ENCODE data around the gene FRMPD4. TPM values are rescaled to one million over a fixed set of nuclear protein-coding genes. Genes with fewer than 3 reads are reported as not detected.
A peak's percentile ranks its signal among the peaks of the same experiment; 100 is the strongest.

Gene FRMPD4
- total RNA-seq, 1 experiment from 2014 or later = 1.4 TPM

GRCh38 chrX:12319003-12319519, 180.8 kb downstream of the FRMPD4 start:
- DNase-seq (ENCODE audit: low spot score) = no peak
- peaks cover 46% of the 10 kb centered on the region for H3K4me1 Mint-ChIP-seq
- CTCF ChIA-PET = interaction anchor here (0.8 to 1.6 kb wide), 3 partner anchors 180 to 383 kb away, joined by 3 to 7 read pairs (median 4); partner anchors contain the start of gene FRMPD4

GRCh38 chrX:12319992-12320391, 181.7 kb downstream of the FRMPD4 start:
- DNase-seq (ENCODE audit: low spot score) = no peak
- TF ChIP-seq ZSCAN18 (CRISPR knock-in tag; IDR thresholded peaks at IDR 0.05) = no peak
- ChIA-PET POLR2A (no interaction called here), CTCF (no interaction called here)
- Mint-ChIP-seq H3K36me3 (no peaks in the 10 kb centered on the region; the same call in 1 of the 2 replicates), H3K27ac (no peak overlapping the region), H3K4me3 (no peak overlapping the region), H3K27me3 (ENCODE audit: low read depth) (no peaks in the 10 kb centered on the region), H3K9me3 (peaks cover 9% of the 10 kb centered on the region), H3K4me1 (peaks cover 40% of the 10 kb centered on the region)
- no peak for ATAC-seq

More at GRCh38 chrX:12319003-12319519, 180.8 kb downstream of the FRMPD4 start:
- ATAC-seq = peak; percentile 46; the same call in 1 of the 2 replicates
- Mint-ChIP-seq H3K27me3 (ENCODE audit: low read depth) (no peaks in the 10 kb centered on the region), H3K4me3 (no peak overlapping the region), H3K36me3 (no peaks in the 10 kb centered on the region; the same call in 1 of the 2 replicates), H3K27ac (no peak overlapping the region), H3K9me3 (peaks cover 9% of the 10 kb centered on the region)
- POLR2A ChIA-PET = no interaction called here
- TF ChIP-seq ESRRA (CRISPR knock-in tag; IDR thresholded peaks at IDR 0.05; ENCODE audit: borderline replicate concordance) = no peak
- TF ChIP-seq TCF7 (CRISPR knock-in tag; IDR thresholded peaks at IDR 0.05; ENCODE audit: low read depth) = no peak

DNA sequence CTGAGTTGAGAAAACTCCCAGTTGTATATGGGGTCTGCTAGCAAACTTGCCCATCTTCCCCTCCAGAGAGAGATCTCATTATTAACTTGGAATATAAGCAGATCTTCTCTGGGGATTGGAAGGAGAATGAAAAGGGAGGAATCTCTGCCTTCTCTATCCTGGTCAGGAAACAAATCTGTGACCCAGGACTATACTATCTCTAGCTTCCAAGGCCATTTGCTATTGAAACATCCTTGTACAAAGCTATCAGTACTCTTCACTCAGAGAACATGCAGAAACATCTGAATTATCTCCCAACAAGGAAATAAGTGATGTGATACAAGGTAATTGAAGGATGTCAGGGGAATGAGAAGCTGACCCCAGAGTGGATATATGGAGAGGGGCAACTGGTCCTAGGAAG, 183.8 kb downstream of the FRMPD4 start:
- Mint-ChIP-seq H3K4me3 (no peak overlapping the region), H3K9me3 (peaks cover 9% of the 10 kb centered on the region), H3K36me3 (no peaks in the 10 kb centered on the region; the same call in 1 of the 2 replicates), H3K27ac (no peak overlapping the region), H3K27me3 (ENCODE audit: low read depth) (no peaks in the 10 kb centered on the region), H3K4me1 (peaks cover 27% of the 10 kb centered on the region)
- ATAC-seq = no peak
- TF ChIP-seq PRRX2 (CRISPR knock-in tag; IDR thresholded peaks at IDR 0.05) (no peak), MAX (CRISPR knock-in tag; IDR thresholded peaks at IDR 0.05) (no peak), ZNF396 (CRISPR knock-in tag; IDR thresholded peaks at IDR 0.05; ENCODE audit: borderline replicate concordance) (no peak), ZNF423 (CRISPR knock-in tag; IDR thresholded peaks at IDR 0.05) (no peak), FOXK1 (CRISPR knock-in tag; IDR thresholded peaks at IDR 0.05) (no peak), HMGXB4 (CRISPR knock-in tag; IDR thresholded peaks at IDR 0.05) (no peak), GABPB1 (CRISPR knock-in tag; IDR thresholded peaks at IDR 0.05) (no peak), NFYB (CRISPR knock-in tag; conservative IDR thresholded peaks at IDR 0.05; ENCODE audit: low read depth) (no peak)
- TF ChIP-seq, protein P1, sequence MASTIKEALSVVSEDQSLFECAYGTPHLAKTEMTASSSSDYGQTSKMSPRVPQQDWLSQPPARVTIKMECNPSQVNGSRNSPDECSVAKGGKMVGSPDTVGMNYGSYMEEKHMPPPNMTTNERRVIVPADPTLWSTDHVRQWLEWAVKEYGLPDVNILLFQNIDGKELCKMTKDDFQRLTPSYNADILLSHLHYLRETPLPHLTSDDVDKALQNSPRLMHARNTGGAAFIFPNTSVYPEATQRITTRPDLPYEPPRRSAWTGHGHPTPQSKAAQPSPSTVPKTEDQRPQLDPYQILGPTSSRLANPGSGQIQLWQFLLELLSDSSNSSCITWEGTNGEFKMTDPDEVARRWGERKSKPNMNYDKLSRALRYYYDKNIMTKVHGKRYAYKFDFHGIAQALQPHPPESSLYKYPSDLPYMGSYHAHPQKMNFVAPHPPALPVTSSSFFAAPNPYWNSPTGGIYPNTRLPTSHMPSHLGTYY (CRISPR knock-in tag; IDR thresholded peaks at IDR 0.05) = no peak
- TF ChIP-seq, protein P2, sequence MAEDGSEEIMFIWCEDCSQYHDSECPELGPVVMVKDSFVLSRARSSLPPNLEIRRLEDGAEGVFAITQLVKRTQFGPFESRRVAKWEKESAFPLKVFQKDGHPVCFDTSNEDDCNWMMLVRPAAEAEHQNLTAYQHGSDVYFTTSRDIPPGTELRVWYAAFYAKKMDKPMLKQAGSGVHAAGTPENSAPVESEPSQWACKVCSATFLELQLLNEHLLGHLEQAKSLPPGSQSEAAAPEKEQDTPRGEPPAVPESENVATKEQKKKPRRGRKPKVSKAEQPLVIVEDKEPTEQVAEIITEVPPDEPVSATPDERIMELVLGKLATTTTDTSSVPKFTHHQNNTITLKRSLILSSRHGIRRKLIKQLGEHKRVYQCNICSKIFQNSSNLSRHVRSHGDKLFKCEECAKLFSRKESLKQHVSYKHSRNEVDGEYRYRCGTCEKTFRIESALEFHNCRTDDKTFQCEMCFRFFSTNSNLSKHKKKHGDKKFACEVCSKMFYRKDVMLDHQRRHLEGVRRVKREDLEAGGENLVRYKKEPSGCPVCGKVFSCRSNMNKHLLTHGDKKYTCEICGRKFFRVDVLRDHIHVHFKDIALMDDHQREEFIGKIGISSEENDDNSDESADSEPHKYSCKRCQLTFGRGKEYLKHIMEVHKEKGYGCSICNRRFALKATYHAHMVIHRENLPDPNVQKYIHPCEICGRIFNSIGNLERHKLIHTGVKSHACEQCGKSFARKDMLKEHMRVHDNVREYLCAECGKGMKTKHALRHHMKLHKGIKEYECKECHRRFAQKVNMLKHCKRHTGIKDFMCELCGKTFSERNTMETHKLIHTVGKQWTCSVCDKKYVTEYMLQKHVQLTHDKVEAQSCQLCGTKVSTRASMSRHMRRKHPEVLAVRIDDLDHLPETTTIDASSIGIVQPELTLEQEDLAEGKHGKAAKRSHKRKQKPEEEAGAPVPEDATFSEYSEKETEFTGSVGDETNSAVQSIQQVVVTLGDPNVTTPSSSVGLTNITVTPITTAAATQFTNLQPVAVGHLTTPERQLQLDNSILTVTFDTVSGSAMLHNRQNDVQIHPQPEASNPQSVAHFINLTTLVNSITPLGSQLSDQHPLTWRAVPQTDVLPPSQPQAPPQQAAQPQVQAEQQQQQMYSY (CRISPR knock-in tag; IDR thresholded peaks at IDR 0.05) = no peak
- TF ChIP-seq, protein P3, sequence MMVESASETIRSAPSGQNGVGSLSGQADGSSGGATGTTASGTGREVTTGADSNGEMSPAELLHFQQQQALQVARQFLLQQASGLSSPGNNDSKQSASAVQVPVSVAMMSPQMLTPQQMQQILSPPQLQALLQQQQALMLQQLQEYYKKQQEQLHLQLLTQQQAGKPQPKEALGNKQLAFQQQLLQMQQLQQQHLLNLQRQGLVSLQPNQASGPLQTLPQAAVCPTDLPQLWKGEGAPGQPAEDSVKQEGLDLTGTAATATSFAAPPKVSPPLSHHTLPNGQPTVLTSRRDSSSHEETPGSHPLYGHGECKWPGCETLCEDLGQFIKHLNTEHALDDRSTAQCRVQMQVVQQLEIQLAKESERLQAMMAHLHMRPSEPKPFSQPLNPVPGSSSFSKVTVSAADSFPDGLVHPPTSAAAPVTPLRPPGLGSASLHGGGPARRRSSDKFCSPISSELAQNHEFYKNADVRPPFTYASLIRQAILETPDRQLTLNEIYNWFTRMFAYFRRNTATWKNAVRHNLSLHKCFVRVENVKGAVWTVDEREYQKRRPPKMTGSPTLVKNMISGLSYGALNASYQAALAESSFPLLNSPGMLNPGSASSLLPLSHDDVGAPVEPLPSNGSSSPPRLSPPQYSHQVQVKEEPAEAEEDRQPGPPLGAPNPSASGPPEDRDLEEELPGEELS (CRISPR knock-in tag; IDR thresholded peaks at IDR 0.05) = no peak
- no peak for DNase-seq (ENCODE audit: low spot score)
- ChIA-PET POLR2A (no interaction called here), CTCF (no interaction called here)

All from WTC11 (cell line).